Right cardiac atrium (tissue), 5 donors: ENCODE data around the gene NPAS2. TPM values are rescaled to one million over a fixed set of nuclear protein-coding genes. Genes with fewer than 3 reads are reported as not detected.
A peak's percentile ranks its signal among the peaks of the same experiment; 100 is the strongest.

Experiments used
- ATAC-seq, 2 donors: fragments of 200-7000 bp; cut with Tn5 transposase; one replicate each; pipeline versions ENCODE4 v1.8.0 to v1.9.1; 2020; ENCODE audit warnings: moderate library complexity in 2 of 2, mild to moderate bottlenecking in 1 of 2
- DNase-seq, 3 donors: peaks; one replicate each; pipeline ENCODE4 v3.0.0-alpha.2; 2020
- H3K27ac ChIP-seq: one replicate; pipeline ENCODE4 v1.5.1; 2013; ENCODE audit warnings: mild to moderate bottlenecking, low read length, control low read depth, moderate library complexity
- H3K27me3 ChIP-seq: one replicate; pipeline ENCODE4 v1.6.1; 2013; ENCODE audit not compliant: control insufficient read depth, insufficient read depth
- H3K4me1 ChIP-seq: one replicate; pipeline ENCODE4 v1.6.1; 2013; ENCODE audit warnings: low read length; ENCODE audit not compliant: control insufficient read depth, insufficient read depth
- H3K4me3 ChIP-seq: one replicate; pipeline ENCODE4 v1.5.1; 2013; ENCODE audit warnings: low read length, control low read depth
- H3K9me3 ChIP-seq: one replicate; pipeline ENCODE4 v1.6.1; 2013; ENCODE audit warnings: low read length; ENCODE audit not compliant: control insufficient read depth
- WGBS: extraction: QIAGEN DNeasy Blood & Tissue Kit; methylation state at CpG from one replicate; pipeline ENCODE4 v1.1.7; 2013; 5-methylcytosine and 5-hydroxymethylcytosine counted together
- intact Hi-C, 4 donors: fragments of 100-400 bp; cut with DNase I; formaldehyde crosslinking; loops; one replicate each; pipeline versions ENCODE4 v1.11.0 to v1.14.0; 2022 to 2023
- polyA plus RNA-seq: library from polyadenylated mRNA; stranded (reverse); fragments of 200-250 nt; gene quantifications from one replicate; pipeline ENCODE4 v1.2.3, GENCODE V29; 2013
- total RNA-seq, 4 donors: library from RNA; stranded (reverse); fragmentation: NEBNext Ultra II Directional; extraction: Animal tissue kit (Norgen Biotek cat#: 25700); gene quantifications; one replicate each; pipeline ENCODE4 v1.2.1, GENCODE V29; 2021
- donor health status: healthy with polysubstance abuse.
- donor health status: DM: no; HTN: yes; CAD: no.
- donor health status: DM: no; HTN: no; CAD: no.
- donor health status: DM: no; HTN: yes; CAD: no; lungs with severe emphysema.
- donor health status: DM: yes; HTN: yes; CAD: no.

NPAS2 gene
- total and polyA plus RNA-seq, 5 donors = 36.8 to 53.4 (median 40.1) TPM

DNA sequence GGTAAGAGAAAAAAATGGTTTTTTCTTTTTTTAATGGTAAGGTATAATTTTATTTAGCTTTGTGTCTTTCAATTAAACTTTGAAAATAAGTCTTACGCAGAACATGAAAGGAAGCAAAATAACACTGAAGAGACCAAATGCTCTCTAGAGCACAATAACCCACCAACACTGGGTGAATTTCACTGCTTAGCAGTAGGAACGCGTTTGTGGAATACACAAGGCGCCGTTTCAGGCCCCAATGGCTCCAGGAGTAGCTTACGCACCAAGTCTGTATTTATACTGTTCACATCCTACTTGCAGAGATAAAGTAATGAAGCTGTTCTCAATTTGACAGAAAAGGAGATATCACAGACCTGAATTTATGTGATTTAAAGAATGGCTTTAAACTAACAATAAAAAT, 205.6 kb downstream of the NPAS2 start:
- intact Hi-C loops = no loop called here
- H3K27ac ChIP-seq = no peak overlapping the region
- no peaks in the 10 kb centered on the region for H3K9me3 ChIP-seq
- H3K4me1 ChIP-seq = no peaks in the 10 kb centered on the region
- DNase-seq = no peak
- H3K4me3 ChIP-seq = no peak overlapping the region
- 91% methylated on average over 6 of the region's 6 CpGs for WGBS
- ATAC-seq = no peak
- no peaks in the 10 kb centered on the region for H3K27me3 ChIP-seq

DNA sequence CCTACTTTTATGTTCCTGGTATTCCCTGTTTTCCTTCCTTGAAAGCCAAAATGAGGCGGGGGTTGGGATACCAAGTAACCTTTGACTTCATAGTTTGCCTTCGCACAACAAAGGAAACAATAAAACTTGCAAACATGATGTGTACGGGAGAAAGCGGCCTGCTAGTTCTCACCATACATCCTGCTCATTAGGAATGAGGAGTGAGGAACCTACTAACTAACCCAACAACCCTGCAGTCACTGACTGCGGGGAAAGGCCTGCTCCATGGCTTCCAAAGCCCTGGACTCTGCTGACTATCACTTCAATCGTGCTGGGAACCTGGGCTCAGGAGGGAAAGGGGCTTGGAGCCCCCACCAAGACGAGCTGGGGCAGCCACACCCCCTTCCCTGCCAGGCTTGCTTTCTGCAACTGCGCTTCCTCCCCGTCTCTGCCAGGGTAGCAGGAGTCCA, 206.3 kb downstream of the NPAS2 start:
- DNase-seq (no peak), ATAC-seq (no peak)
- WGBS = 68% methylated on average over 9 of the region's 9 CpGs
- Histone ChIP-seq H3K9me3 (no peaks in the 10 kb centered on the region), H3K27ac (no peak overlapping the region), H3K4me1 (no peaks in the 10 kb centered on the region), H3K27me3 (no peaks in the 10 kb centered on the region), H3K4me3 (no peak overlapping the region)
- intact Hi-C loops = no loop called here

DNA sequence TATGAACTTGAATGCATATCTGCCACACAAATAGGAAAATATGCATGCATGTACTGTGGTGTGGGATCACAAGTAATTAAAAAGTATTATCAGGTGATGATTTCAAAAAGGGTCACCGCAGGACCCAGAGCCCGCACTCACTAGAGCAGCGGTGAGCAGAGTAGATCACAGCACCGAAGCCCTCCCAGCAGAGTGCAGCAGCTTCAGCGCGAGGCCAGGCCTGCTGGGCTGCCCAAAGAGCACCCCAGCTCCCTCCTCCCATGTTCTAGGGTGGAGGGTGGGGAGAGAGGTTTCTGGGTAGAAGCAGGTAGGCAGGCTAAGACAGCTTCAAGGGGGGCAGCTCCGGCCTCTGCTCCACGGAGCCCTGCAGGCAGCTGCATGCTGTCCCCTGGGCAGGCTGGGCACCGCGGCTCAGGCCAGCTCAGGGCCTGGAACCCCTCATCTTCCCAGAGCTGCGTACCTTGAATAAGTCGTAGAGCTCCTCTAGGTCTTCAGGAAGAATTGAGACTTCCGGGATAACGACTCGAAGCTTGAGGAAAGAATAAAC, 207.1 kb downstream of the NPAS2 start:
- intact Hi-C loops = no loop called here
- Histone ChIP-seq H3K4me3 (no peak overlapping the region), H3K9me3 (no peaks in the 10 kb centered on the region), H3K27ac (no peak overlapping the region), H3K4me1 (no peaks in the 10 kb centered on the region), H3K27me3 (no peaks in the 10 kb centered on the region)
- DNase-seq = no peak
- WGBS = 85% methylated on average over 15 of the region's 15 CpGs
- ATAC-seq = no peak

DNA sequence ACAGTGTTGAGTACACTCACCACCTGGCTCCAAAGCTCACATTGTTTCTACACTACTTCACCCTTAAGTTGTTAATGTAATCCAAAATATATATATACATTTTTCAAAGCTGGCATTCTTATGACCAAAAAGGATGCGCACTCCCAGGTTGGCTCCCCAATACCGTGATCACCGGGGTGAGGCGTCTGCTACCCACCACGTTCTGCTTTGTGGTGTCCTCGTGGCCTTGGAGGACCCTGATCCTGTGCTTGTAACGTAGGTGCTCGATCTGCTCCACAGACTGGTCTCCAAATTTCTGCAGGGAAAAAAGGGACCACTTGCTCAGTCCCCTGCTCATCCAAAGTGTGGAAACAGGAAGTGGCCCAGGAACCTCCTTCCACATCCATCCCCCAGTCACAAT, 207.9 kb downstream of the NPAS2 start:
- Histone ChIP-seq H3K27ac (no peak overlapping the region), H3K4me3 (no peak overlapping the region), H3K9me3 (no peaks in the 10 kb centered on the region), H3K4me1 (no peaks in the 10 kb centered on the region), H3K27me3 (no peaks in the 10 kb centered on the region)
- intact Hi-C loops = no loop called here
- ATAC-seq (no peak), DNase-seq (no peak)
- 93% methylated on average over 8 of the region's 8 CpGs for WGBS

DNA sequence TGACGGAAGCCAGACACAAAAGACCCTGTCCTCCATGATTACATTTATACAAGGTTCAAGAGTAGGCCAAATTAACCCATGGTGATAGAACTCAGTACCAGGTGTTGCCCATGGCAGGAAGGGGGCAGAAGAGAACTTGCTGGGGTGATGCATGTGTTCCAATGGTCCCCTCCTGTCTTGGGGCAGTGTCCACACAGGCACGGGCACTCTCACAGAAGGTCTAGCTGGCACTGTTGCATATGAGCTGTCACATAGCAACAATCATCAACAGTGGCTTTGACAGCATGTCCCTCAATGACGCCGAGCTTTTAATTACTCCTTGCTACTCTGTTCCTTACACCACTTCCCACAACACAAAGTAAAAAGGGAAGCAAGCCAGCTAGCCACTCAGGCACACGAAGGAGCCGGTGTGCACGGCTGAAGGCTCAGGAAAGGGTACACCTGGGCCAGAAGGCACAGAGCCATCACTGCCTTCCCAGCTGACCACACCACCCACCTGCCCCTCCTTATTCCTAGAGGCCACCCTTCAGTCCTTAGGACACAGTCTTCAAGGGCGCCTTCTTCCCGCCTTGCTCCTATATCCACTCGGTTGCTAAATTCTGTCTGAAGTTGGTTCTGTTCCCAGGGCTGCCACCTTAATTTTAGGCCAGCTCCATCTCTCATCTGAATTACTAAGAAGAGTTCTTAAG, 211.1 kb downstream of the NPAS2 start:
- peak overlapping the region; percentile 62 for H3K27ac ChIP-seq
- DNase-seq = no peak
- H3K4me1 ChIP-seq = no peaks in the 10 kb centered on the region
- no peaks in the 10 kb centered on the region for H3K27me3 ChIP-seq
- H3K9me3 ChIP-seq = no peaks in the 10 kb centered on the region
- no peak overlapping the region for H3K4me3 ChIP-seq
- 73% methylated on average over 10 of the region's 10 CpGs for WGBS
- ATAC-seq = peak; percentile 81 to 85
- intact Hi-C loops = loop anchor here in 3 of 4 donors (5.0 to 10.0 kb wide), 2 partner anchors 121 to 124 kb away; partner anchors contain the start of gene TBC1D8 (in 3 of the 3)

DNA sequence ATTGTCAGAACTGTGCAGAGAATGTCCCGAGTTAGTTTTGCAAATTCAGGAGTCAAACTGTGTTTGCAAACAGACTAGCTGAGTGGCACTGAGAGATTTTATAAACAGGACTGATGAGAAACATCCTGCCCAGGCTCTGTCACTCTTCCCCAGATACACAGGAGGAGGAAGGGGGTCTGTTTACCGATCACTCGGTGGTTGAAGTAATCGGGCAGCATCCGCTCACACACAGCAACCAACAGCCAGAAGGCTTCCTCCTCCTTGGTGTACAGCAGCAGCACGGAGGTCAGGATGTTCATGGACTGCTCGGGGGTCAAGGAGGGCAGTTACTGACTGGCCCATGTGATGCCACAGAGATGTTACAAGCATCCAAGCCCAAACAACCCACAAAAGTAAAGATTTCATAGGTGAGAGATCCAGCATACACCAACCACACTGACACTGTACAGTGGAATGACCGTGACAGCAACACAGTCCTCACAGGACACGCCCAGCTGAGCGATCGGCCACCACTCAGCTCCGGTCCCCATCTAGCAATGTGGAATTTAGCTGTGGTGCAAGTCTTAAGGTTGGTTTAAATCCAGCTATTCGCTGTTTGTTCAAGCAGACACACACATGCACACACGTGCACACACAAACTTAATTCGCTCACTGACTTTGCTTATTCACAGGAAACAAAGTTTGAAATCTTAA, 212.3 kb downstream of the NPAS2 start:
- Histone ChIP-seq H3K4me3 (no peak overlapping the region), H3K27me3 (no peaks in the 10 kb centered on the region), H3K9me3 (no peaks in the 10 kb centered on the region), H3K4me1 (no peaks in the 10 kb centered on the region), H3K27ac (no peak overlapping the region)
- intact Hi-C loops = loop anchor here in 3 of 4 donors (5.0 to 10.0 kb wide), 2 partner anchors 120 to 123 kb away; partner anchors contain the start of gene TBC1D8 (in 3 of the 3)
- DNase-seq (no peak), ATAC-seq (no peak)
- WGBS = 88% methylated on average over 15 of the region's 15 CpGs

DNA sequence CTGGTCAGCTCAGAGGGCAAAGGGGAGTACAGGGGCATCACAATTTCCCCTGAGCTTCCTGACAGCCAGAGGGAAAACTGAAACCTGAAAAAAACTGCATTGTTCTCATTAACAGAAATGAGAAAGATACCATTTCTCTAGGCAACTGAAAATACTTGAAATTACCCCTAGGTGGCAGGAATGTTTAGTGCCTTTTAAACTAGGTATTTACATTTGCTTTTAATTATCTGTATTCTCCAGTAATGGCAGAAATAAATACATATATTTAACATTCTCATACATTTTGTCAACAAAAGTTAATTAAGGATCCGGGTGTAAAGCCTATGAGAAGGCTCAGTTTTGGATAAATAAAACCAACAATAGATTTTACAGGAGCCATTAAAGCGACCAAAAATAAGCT, 216.6 kb downstream of the NPAS2 start:
- Histone ChIP-seq H3K27ac (no peak overlapping the region), H3K4me3 (no peak overlapping the region), H3K9me3 (no peaks in the 10 kb centered on the region), H3K4me1 (no peaks in the 10 kb centered on the region), H3K27me3 (no peaks in the 10 kb centered on the region)
- intact Hi-C loops = loop anchor here in 1 of 4 donors (10.0 kb wide), 1 partner anchor 118 kb away; the partner anchor contains the start of gene TBC1D8
- 83% methylated on average over 2 of the region's 2 CpGs for WGBS
- ATAC-seq = no peak
- no peak for DNase-seq

DNA sequence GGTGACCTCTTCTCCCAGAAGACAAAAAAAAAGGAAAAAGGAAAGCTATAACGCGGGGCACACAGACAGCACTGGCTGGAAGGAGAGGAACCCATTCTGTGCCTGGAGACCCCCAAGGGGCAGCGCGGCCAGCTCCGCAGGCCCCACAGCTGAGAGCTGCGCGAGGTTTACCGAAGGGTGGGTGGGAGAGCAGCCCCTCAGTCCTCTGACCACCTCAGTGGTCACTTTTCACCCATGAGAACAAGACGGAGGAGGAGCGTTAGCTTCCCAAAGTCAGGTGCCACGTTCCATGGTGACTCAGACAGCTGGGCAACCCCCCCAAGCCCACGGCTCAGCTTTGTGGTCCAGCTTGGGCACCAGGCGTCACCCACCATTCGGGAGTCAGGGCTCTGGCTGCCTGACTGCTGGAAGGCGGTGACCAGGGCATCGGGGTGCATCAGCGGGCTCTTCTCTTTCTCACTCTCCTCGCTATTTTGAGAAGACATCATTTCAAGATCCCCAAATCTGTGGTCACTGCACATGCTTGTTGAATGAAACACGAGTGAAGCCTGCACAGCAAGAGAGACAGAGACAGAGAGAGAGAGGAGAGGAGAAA, 217.3 kb downstream of the NPAS2 start:
- H3K4me1 ChIP-seq = no peaks in the 10 kb centered on the region
- ATAC-seq (no peak), DNase-seq (no peak)
- intact Hi-C loops = loop anchor here in 1 of 4 donors (10.0 kb wide), 1 partner anchor 118 kb away; the partner anchor contains the start of gene TBC1D8
- no peaks in the 10 kb centered on the region for H3K27me3 ChIP-seq
- H3K27ac ChIP-seq = no peak overlapping the region
- 93% methylated on average over 19 of the region's 19 CpGs for WGBS
- H3K9me3 ChIP-seq = no peaks in the 10 kb centered on the region
- H3K4me3 ChIP-seq = no peak overlapping the region

DNA sequence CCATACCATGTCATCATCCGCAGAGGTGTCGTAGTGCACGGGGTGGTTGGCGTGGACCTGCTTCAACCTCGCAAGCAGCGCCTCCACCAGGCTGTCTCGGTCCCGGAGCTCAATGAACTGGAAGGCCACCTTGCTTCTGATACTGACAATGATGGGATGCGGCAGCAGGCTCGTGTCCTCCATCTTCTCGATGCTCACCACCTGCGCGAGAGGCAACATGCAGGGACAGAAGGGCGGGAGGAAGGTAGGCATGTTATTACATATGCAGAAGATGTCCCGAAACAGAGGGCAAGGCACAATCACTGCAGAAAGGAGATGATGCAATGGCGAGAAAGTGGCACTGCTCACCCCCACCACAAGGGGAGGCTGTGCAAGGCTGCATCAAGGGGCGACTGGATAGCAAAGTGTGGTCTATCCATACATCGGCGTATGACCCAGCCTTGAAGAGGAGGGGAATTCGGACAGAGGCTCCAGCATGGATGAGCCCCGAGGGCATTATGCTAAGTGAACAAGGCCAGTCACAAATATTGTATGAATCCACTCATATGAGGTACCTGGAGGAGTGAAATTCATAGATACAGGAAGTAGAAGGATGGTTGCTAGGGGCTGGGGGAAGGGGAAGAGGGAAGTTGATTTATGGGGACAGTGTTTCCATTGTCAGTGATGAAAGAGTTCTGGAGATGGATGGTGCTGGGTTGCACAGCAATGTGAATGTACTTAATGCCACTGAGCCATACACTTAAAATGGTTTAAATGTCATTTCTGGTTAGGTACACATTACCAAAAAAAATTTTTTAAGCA, 218.7 kb downstream of the NPAS2 start:
- Histone ChIP-seq H3K9me3 (no peaks in the 10 kb centered on the region), H3K4me3 (no peak overlapping the region), H3K4me1 (no peaks in the 10 kb centered on the region), H3K27ac (no peak overlapping the region), H3K27me3 (no peaks in the 10 kb centered on the region)
- 93% methylated on average over 21 of the region's 21 CpGs for WGBS
- intact Hi-C loops = loop anchor here in 1 of 4 donors (10.0 kb wide), 1 partner anchor 116 kb away; the partner anchor contains the start of gene TBC1D8
- no peak for DNase-seq
- ATAC-seq = no peak

DNA sequence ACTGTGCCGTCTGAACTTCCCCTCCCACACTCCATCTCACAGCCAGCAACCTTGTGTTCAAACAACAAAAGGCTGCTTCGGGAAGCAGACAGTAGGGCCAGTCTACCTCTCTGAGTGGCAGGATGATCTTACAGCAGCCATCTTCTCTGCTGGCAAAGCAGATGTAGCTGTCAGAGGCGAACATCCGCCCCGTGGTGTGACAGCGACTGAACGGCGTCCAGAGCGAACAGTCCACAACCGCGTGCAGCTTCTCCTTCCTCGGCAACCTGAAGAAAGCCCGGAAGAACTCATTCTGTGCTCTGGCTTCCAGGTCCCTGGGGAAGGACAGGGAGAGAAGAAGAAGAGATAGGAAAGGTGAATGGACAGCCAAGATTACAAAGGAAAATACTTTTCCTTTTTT, 220.1 kb downstream of the NPAS2 start:
- WGBS = 80% methylated on average over 13 of the region's 13 CpGs
- Histone ChIP-seq H3K4me3 (no peak overlapping the region), H3K27ac (no peak overlapping the region), H3K27me3 (no peaks in the 10 kb centered on the region), H3K4me1 (no peaks in the 10 kb centered on the region), H3K9me3 (no peaks in the 10 kb centered on the region)
- DNase-seq = no peak
- intact Hi-C loops = no loop called here
- no peak for ATAC-seq
